Fibroblast of skin of left biceps (primary cell): ENCODE data around the gene INAVA.
"Not testable (repeated sequence)": the region's sequence is repeated elsewhere in the genome, so short reads cannot be mapped to it uniquely, and the experiment has no call there.

Experiments
- DNase-seq, 2 experiments: peaks; one replicate each; pipeline ENCODE4 v3.0.0-alpha.2; 2013; ENCODE audit warnings: low read depth in 2 of 2

INAVA gene

GRCh38 chr1:200919386-200919785, 24.7 kb downstream of the INAVA start:
- no peak for DNase-seq

GRCh38 chr1:200921571-200922110, 26.9 kb downstream of the INAVA start:
- DNase-seq, result no peak

- DNase-seq, result no peak
Measured at GRCh38 chr1:200922406-200922805, 27.7 kb downstream of the INAVA start.

GRCh38 chr1:200923601-200924000, 28.9 kb downstream of the INAVA start:
- DNase-seq, result no peak

- DNase-seq, result no peak
Measured at GRCh38 chr1:200925831-200926230, 31.1 kb downstream of the INAVA start.

- no peak for DNase-seq
Measured at GRCh38 chr1:200929530-200930278, 35.0 kb downstream of the INAVA start.

- DNase-seq, result not testable (repeated sequence)
Measured at GRCh38 chr1:200930285-200930684, 35.6 kb downstream of the INAVA start.

- no peak for DNase-seq
Measured at GRCh38 chr1:200931776-200932175, 37.1 kb downstream of the INAVA start.

- no peak for DNase-seq
Measured at GRCh38 chr1:200934676-200935245, 40.1 kb downstream of the INAVA start.

GRCh38 chr1:200935286-200935962, 40.7 kb downstream of the INAVA start:
- not testable (repeated sequence) for DNase-seq

- DNase-seq, result no peak
Measured at GRCh38 chr1:200938955-200939354, 44.3 kb downstream of the INAVA start.

- DNase-seq, result no peak
Measured at GRCh38 chr1:200945111-200945510, 50.4 kb downstream of the INAVA start.

- no peak for DNase-seq
Measured at GRCh38 chr1:200947059-200947566, 52.4 kb downstream of the INAVA start.

GRCh38 chr1:200949626-200950025, 54.9 kb downstream of the INAVA start:
- no peak for DNase-seq

- DNase-seq, result no peak
Measured at GRCh38 chr1:200951016-200951415, 56.3 kb downstream of the INAVA start.

GRCh38 chr1:200954434-200954833, 59.7 kb downstream of the INAVA start:
- no peak for DNase-seq

- no peak for DNase-seq
Measured at GRCh38 chr1:200958597-200958996, 63.9 kb downstream of the INAVA start.

GRCh38 chr1:200959411-200959921, 64.8 kb downstream of the INAVA start:
- no peak for DNase-seq

GRCh38 chr1:200960236-200960947, 65.7 kb downstream of the INAVA start:
- no peak for DNase-seq

- no peak for DNase-seq
Measured at GRCh38 chr1:200960948-200961340, 66.2 kb downstream of the INAVA start.

GRCh38 chr1:200962151-200962550, 67.5 kb downstream of the INAVA start:
- DNase-seq, result not testable (repeated sequence)

- no peak for DNase-seq
Measured at GRCh38 chr1:200962631-200963030, 67.9 kb downstream of the INAVA start.
